DMS114 treated with DMSO at 0.1 percent for 48 hours (cell line): Measurements from ENCODE around the gene KCNA2.

ENCODE experiments used
- DNase-seq: peaks from one replicate; lab custom pipeline; 2025; ENCODE audit not compliant: unreplicated experiment; lab: John Stamatoyannopoulos, UW

The KCNA2 gene

GRCh38 chr1:110605901-110606656 is at the start of gene KCNA2:
TSS of gene KCNA2 (minus strand) at chr1:110606358. CDS start at chr1:110604782, 1,576 bp downstream.
- DNase-seq, result peak; percentile 32

GRCh38 chr1:110650609-110651008 is 44.5 kb upstream of the KCNA2 start:
- no peak for DNase-seq

- DNase-seq, result no peak
Measured at GRCh38 chr1:110648417-110648816, 42.3 kb upstream of the KCNA2 start.

GRCh38 chr1:110647254-110647891 is 41.2 kb upstream of the KCNA2 start:
- no peak for DNase-seq

- no peak for DNase-seq
Measured at GRCh38 chr1:110645821-110646735, 39.9 kb upstream of the KCNA2 start.

GRCh38 chr1:110645211-110645610 is 39.1 kb upstream of the KCNA2 start:
- no peak for DNase-seq

GRCh38 chr1:110643879-110644472 is 37.8 kb upstream of the KCNA2 start:
- no peak for DNase-seq

GRCh38 chr1:110639724-110640386 is 33.7 kb upstream of the KCNA2 start:
- no peak for DNase-seq

- DNase-seq, result no peak
Measured at GRCh38 chr1:110638556-110638955, 32.4 kb upstream of the KCNA2 start.

GRCh38 chr1:110638058-110638457 is 31.9 kb upstream of the KCNA2 start:
- no peak for DNase-seq

- no peak for DNase-seq
Measured at GRCh38 chr1:110637475-110637874, 31.3 kb upstream of the KCNA2 start.

- DNase-seq, result no peak
Measured at GRCh38 chr1:110636149-110636935, 30.2 kb upstream of the KCNA2 start.

GRCh38 chr1:110635434-110635833 is 29.3 kb upstream of the KCNA2 start:
- DNase-seq, result no peak

GRCh38 chr1:110634455-110635311 is 28.5 kb upstream of the KCNA2 start:
- no peak for DNase-seq

- DNase-seq, result no peak
Measured at GRCh38 chr1:110634086-110634454, 27.9 kb upstream of the KCNA2 start.

GRCh38 chr1:110633646-110634030 is 27.5 kb upstream of the KCNA2 start:
- DNase-seq, result no peak

GRCh38 chr1:110631836-110632620 is 25.9 kb upstream of the KCNA2 start:
- no peak for DNase-seq
